A549 (cell line): ENCODE measurements around the gene MSI2. TPM values are rescaled to one million over a fixed set of nuclear protein-coding genes. Genes with fewer than 3 reads are reported as not detected.

Experiments
- ATAC-seq, 2 experiments: fragments of 200-7000 bp in 1 of 2; fragments of >200 bp in 1 of 2; cut with Nextera tagmentation in 1 of 2; cut with Tn5 transposase in 1 of 2; 3 replicates each; pipeline versions ENCODE4 v1.8.0 to v1.9.1; 2018 to 2020; ENCODE audit warnings: mild to moderate bottlenecking in 1 of 2, moderate library complexity in 1 of 2
- CTCF ChIA-PET: fragments of 300-600 bp; sonication (Branson Sonifier 250); formaldehyde crosslinking; extraction: SDS; loops from one replicate; lab custom pipeline; 2021; ENCODE audit warnings: antibody characterized with exemption, inconsistent platforms; lab: Yijun Ruan, JAX
- POLR2A ChIA-PET: fragments of 350-600 bp; formaldehyde crosslinking; extraction: SDS; loops from one replicate; lab custom pipeline; 2021; ENCODE audit warnings: antibody characterized with exemption, inconsistent platforms; lab: Yijun Ruan, JAX
- DNase-seq, 2 experiments: peaks; one replicate each; pipeline versions ENCODE4 v3.0.0 to v3.0.0-alpha.2; 2011 to 2016; ENCODE audit warnings: low read depth in 1 of 2, low spot score in 1 of 2
- FAIRE-seq: peaks from 2 replicates; lab custom pipeline; 2011; peaks lifted over from hg19 to GRCh38; lab: Jason Lieb, UNC
- H3K27ac ChIP-seq, 2 experiments: fragments of >200 bp; sonication (Bioruptor Twin); formaldehyde crosslinking; 3 replicates each; pipeline ENCODE4 v1.5.1; 2016 to 2017
- H3K4me1 ChIP-seq: fragments of >200 bp; sonication (Bioruptor Twin); formaldehyde crosslinking; 3 replicates; pipeline ENCODE4 v1.6.1; 2016
- H3K4me2 ChIP-seq: fragments of >200 bp; sonication (Bioruptor Twin); formaldehyde crosslinking; 3 replicates; pipeline ENCODE4 v1.6.1; 2016
- H3K4me3 ChIP-seq: fragments of >200 bp; sonication (Bioruptor Twin); formaldehyde crosslinking; 3 replicates; pipeline ENCODE4 v1.5.1; 2016
- H3K9me3 ChIP-seq: fragments of >200 bp; sonication (Bioruptor Twin); formaldehyde crosslinking; 3 replicates; pipeline ENCODE4 v1.6.1; 2016
- BCL3 ChIP-seq: fragments of >200 bp; sonication (Bioruptor Twin); formaldehyde crosslinking; IDR thresholded peaks from 3 replicates; pipeline ENCODE4 v1.6.1; 2016
- CBX8 ChIP-seq: fragments of 200-600 bp; sonication (generic); IDR thresholded peaks from 2 replicates; pipeline ENCODE4 v1.6.1; 2016
- CEBPB ChIP-seq, 2 experiments: fragments of >200 bp in 1 of 2; sonication (Bioruptor Twin) in 1 of 2; formaldehyde crosslinking in 1 of 2; IDR thresholded peaks; 2 replicates each; pipeline ENCODE4 v1.6.1; 2012 to 2016
- CHD4 ChIP-seq: fragments of 200-600 bp; sonication (generic); IDR thresholded peaks from 2 replicates; pipeline ENCODE4 v1.6.1; 2016; ENCODE audit warnings: antibody characterized with exemption, mild to moderate bottlenecking, borderline replicate concordance
- CTCF ChIP-seq: fragments of >200 bp; sonication (Bioruptor Twin); formaldehyde crosslinking; IDR thresholded peaks from 3 replicates; pipeline ENCODE4 v1.5.1; 2016
- E2F6 ChIP-seq: IDR thresholded peaks from 2 replicates; pipeline ENCODE4 v1.6.1; 2012; ENCODE audit warnings: low read depth, borderline replicate concordance
- GATA3 ChIP-seq: IDR thresholded peaks from 2 replicates; pipeline ENCODE4 v1.6.1; 2012; ENCODE audit warnings: borderline replicate concordance
- HDAC2 ChIP-seq: fragments of 200-600 bp; sonication (generic); IDR thresholded peaks from 2 replicates; pipeline ENCODE4 v1.6.1; 2016
- HEYL ChIP-seq: fragments of 250-450 bp; sonication (Bioruptor Pico); IDR thresholded peaks from 2 replicates; pipeline ENCODE4 v1.8.0; 2021; ENCODE audit warnings: mild to moderate bottlenecking, moderate library complexity
- HOXA7 ChIP-seq: fragments of 250-450 bp; sonication (Bioruptor Pico); IDR thresholded peaks from 2 replicates; pipeline ENCODE4 v1.5.0; 2020; ENCODE audit warnings: mild to moderate bottlenecking, moderate library complexity
- HOXB5 ChIP-seq: fragments of 250-450 bp; sonication (Bioruptor Pico); IDR thresholded peaks from 2 replicates; pipeline ENCODE4 v1.5.0; 2020; ENCODE audit warnings: mild to moderate bottlenecking, moderate library complexity
- JUN ChIP-seq, 2 experiments: fragments of >200 bp; sonication (Bioruptor Twin); formaldehyde crosslinking; IDR thresholded peaks; 2 replicates in 1 of 2; 3 replicates in 1 of 2; pipeline ENCODE4 v1.6.1; 2016 to 2017
- JUNB ChIP-seq: fragments of >200 bp; sonication (Bioruptor Twin); formaldehyde crosslinking; IDR thresholded peaks from 2 replicates; pipeline ENCODE4 v1.6.1; 2016
- KDM5A ChIP-seq: fragments of 200-600 bp; sonication (generic); IDR thresholded peaks from 2 replicates; pipeline ENCODE4 v1.6.1; 2016; ENCODE audit warnings: antibody characterized with exemption, mild to moderate bottlenecking
- MAFK ChIP-seq: fragments of 450-650 bp; IDR thresholded peaks from 2 replicates; pipeline ENCODE4 v1.6.1; 2014; ENCODE audit not compliant: partially characterized antibody
- MAX ChIP-seq: IDR thresholded peaks from 2 replicates; pipeline ENCODE4 v1.6.1; 2012
- PHF8 ChIP-seq: fragments of 200-600 bp; sonication (generic); IDR thresholded peaks from 2 replicates; pipeline ENCODE4 v1.6.1; 2016; ENCODE audit warnings: low read depth, mild to moderate bottlenecking, antibody characterized with exemption, moderate library complexity, borderline replicate concordance
- POLR2AphosphoS2 ChIP-seq: conservative IDR thresholded peaks from 2 replicates; pipeline ENCODE4 v1.6.1; 2012; ENCODE audit warnings: low read length, improper control_type of control experiment, inconsistent platforms
- REST ChIP-seq: fragments of 200-600 bp; sonication (generic); IDR thresholded peaks from 2 replicates; pipeline ENCODE4 v1.6.1; 2016; ENCODE audit warnings: antibody characterized with exemption, mild to moderate bottlenecking, moderate library complexity
- SREBF2 ChIP-seq: fragments of 450-650 bp; IDR thresholded peaks from 2 replicates; pipeline ENCODE4 v1.6.1; 2014; ENCODE audit warnings: mild to moderate bottlenecking, moderate library complexity
- TFCP2L1 ChIP-seq: fragments of 250-450 bp; sonication (Bioruptor Pico); IDR thresholded peaks from 2 replicates; pipeline ENCODE4 v1.5.0; 2021; ENCODE audit warnings: mild to moderate bottlenecking
- ZC3H11A ChIP-seq: fragments of 450-650 bp; IDR thresholded peaks from 2 replicates; pipeline ENCODE4 v1.6.1; 2014; ENCODE audit warnings: antibody characterized with exemption, mild to moderate bottlenecking
- ZFP36 ChIP-seq: fragments of 450-650 bp; IDR thresholded peaks from 2 replicates; pipeline ENCODE4 v1.6.1; 2014; ENCODE audit warnings: borderline replicate concordance; ENCODE audit not compliant: partially characterized antibody
- ZSCAN20 ChIP-seq: fragments of 250-450 bp; sonication (Bioruptor Pico); IDR thresholded peaks from 2 replicates; pipeline ENCODE4 v1.8.0; 2022; ENCODE audit warnings: mild to moderate bottlenecking, moderate library complexity
- WGBS: methylation state at CpG from one replicate; pipeline ENCODE4 v1.1.6; 2017; ENCODE audit errors: missing lambda C conversion rate; 5-methylcytosine and 5-hydroxymethylcytosine counted together
- polyA plus RNA-seq, 4 experiments: library from polyadenylated mRNA; depleted of rRNA in 3 of 4; stranded (reverse); fragments of >200 nt; fragmentation: RNase III in 1 of 4; extraction: RNeasy Plus Mini Kit Qiagen cat#74134 plus additional on column Dnase treatment in 1 of 4; gene quantifications; 2 replicates in 3 of 4; 3 replicates in 1 of 4; pipeline ENCODE4 v1.2.3, GENCODE V29; 2011 to 2017

Gene MSI2
- polyA plus RNA-seq, 2 of the 4 experiments (the other 2 are of a cell fraction): 43.6 to 44.4 TPM

- Histone ChIP-seq H3K4me1 (no peaks in the 10 kb centered on the region), H3K4me2 (no peak overlapping the region), H3K9me3 (peaks cover 5% of the 10 kb centered on the region; the same call in 1 of the 3 replicates), H3K27ac (no peak overlapping the region), H3K4me3 (no peak overlapping the region)
- WGBS: 17% methylated on average over 1 of the region's 1 CpG
- FAIRE-seq: no peak
- CTCF ChIA-PET: interaction anchor here (0.8 to 2.9 kb wide), 7 partner anchors 32 to 734 kb away, joined by 3 to 12 read pairs (median 4); no protein-coding TSS in a partner anchor
- DNase-seq: no peak
- POLR2A ChIA-PET: no interaction called here
- ATAC-seq: no peak
- TF ChIP-seq KDM5A: no peak
- no peak for TF ChIP-seq JUNB
- no peak for TF ChIP-seq HDAC2
- TF ChIP-seq CHD4: no peak
- no peak for TF ChIP-seq TFCP2L1
- no peak for TF ChIP-seq BCL3
- TF ChIP-seq POLR2AphosphoS2: no peak
- no peak for TF ChIP-seq REST
- TF ChIP-seq ZC3H11A: no peak
- TF ChIP-seq E2F6: no peak
- TF ChIP-seq MAX: no peak
- TF ChIP-seq JUN (IDR thresholded peaks at IDR 0.05): no peak
- no peak for TF ChIP-seq HOXA7 (CRISPR knock-in tag)
- no peak for TF ChIP-seq ZSCAN20 (CRISPR knock-in tag)
- TF ChIP-seq MAFK: no peak
- no peak for TF ChIP-seq CEBPB (IDR thresholded peaks at IDR 0.05)
- TF ChIP-seq SREBF2: no peak
- no peak for TF ChIP-seq PHF8
Measured at GRCh38 chr17:57715981-57716380, 459.7 kb downstream of the MSI2 start.

- CTCF ChIA-PET: interaction anchor here (0.9 to 2.1 kb wide), 3 partner anchors 10 to 121 kb away, joined by 3 to 10 read pairs (median 4); no protein-coding TSS in a partner anchor
- ATAC-seq: no peak
Measured at GRCh38 chr17:57718878-57719277, 462.6 kb downstream of the MSI2 start.

More at GRCh38 chr17:57718878-57719277, 462.6 kb downstream of the MSI2 start:
- no peak for FAIRE-seq
- no peaks in the 10 kb centered on the region for H3K4me1 ChIP-seq
- 26% methylated on average over 8 of the region's 8 CpGs for WGBS
- TF ChIP-seq BCL3 (no peak), E2F6 (no peak), ZFP36 (no peak), HOXB5 (no peak), TFCP2L1 (no peak), HEYL (no peak), GATA3 (no peak), CBX8 (no peak), CTCF (no peak)
- POLR2A ChIA-PET: no interaction called here
- no peak overlapping the region for H3K4me2 ChIP-seq
- no peak overlapping the region for H3K27ac ChIP-seq
- no peak for DNase-seq
- H3K4me3 ChIP-seq: no peak overlapping the region
- H3K9me3 ChIP-seq: peaks cover 5% of the 10 kb centered on the region; the same call in 1 of the 3 replicates
